Measurements from ENCODE around the gene KRTAP2-2.

- TF ChIP-seq POLR2A (IDR thresholded peaks at IDR 0.05; ENCODE audit: low read depth, low read length) (no peak), CTCF (conservative IDR thresholded peaks at IDR 0.05; ENCODE audit: low read depth, low read length) (no peak), CEBPB (IDR thresholded peaks at IDR 0.05; ENCODE audit: low read depth, low read length) (peak; percentile 29; the same call in 1 of the 2 replicates), MAZ (IDR thresholded peaks at IDR 0.05; ENCODE audit: borderline replicate concordance, low read depth, low read length) (no peak), RFX5 (IDR thresholded peaks at IDR 0.05; ENCODE audit: low read depth, low read length) (no peak), RAD21 (IDR thresholded peaks at IDR 0.05; ENCODE audit: low read length) (no peak)
Observed at GRCh38 chr17:41010441-41010840, 44.6 kb downstream of the KRTAP2-2 start.

Data from IMR-90 (cell line).